ENCODE results near the gene NCOA6.
"Not testable (repeated sequence)": the region's sequence is repeated elsewhere in the genome, so short reads cannot be mapped to it uniquely, and the experiment has no call there.

The NCOA6 gene

GRCh38 chr20:34717230-34718095, 108.0 kb downstream of the NCOA6 start:
- DNase-seq, result no peak

DNA sequence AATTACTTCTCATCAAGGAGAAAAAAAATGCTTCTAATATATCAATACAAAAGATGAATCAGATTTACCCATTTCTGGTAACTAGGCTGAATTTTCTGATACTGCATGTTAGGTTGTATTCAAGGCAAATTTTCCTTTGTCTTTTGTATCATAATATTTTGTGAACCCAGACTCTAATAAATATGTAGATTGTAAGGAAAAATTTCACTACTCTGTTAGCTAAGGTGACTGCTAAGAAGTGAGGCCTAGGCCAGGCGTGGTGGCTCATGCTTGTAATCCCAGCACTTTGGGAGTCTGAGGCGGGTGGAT, 108.6 kb downstream of the NCOA6 start:
- DNase-seq, result no peak

GRCh38 chr20:34715384-34715783, 110.1 kb downstream of the NCOA6 start:
- no peak for DNase-seq

GRCh38 chr20:34713944-34714515, 111.4 kb downstream of the NCOA6 start:
- not testable (repeated sequence) for DNase-seq

DNA sequence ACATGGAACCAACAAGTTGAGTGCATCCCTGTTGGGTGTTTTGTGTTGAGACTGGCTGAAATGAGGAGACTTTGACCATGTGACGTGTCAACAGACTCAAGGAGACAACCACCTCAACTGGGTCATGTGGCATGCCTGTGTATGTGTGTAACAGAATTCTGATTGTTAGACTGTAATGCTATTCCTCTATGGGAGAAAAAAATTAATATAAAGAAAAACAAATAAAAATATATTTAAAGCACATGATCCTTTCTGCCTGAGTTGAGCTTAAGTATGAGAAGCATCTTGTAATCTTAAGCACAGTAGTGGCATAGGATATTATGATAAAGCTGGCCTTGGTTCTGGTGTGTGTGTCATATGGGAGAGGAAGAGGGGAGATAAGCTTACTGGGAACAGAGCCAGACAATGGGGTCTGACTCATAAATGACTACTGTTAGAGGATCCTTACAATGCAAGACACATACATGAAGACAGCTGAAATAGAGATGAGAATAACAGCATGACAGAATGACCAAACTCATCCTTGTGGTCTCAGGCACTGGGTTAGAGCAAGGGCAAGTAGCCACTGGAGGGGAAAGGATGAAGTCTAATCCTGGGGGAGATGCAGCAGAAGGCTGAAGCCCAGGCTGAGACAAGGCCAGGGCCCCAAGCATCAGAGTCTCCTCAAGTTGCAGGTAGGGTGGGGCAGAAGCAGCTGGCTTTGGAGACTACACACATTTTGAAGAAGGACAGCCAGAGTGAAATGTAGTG, 112.1 kb downstream of the NCOA6 start:
- no peak for DNase-seq

DNA sequence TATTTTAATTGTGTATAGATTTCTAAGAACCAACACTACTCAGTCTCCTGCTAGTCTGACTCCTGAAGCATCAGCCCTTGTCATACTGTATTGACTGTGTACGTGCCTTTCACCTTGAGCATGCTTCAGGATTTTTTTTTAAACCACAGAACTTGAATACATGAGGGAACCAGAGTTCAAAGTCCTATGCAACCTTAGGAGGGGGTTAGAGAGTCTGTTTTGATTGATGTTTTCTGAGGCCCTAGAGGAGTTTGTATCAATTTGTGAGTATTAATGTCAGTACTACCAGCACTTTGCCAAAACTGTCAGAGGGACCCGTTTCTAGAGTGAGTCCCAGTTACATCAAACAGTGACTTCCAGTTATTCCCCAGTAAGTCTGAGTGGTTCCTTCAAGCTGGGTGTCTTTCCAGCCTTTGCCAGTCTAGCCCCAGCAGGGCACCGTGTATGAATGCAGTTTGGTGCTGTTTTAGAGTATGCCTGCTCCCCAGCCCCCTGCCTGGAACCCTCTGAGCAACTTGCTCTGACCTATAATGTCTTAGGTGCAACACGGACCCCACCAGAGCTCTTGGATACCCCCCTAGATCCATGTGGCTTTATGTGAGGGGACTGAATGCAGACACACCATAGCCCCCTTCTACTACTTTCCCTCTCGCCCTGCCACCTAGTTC, 112.8 kb downstream of the NCOA6 start:
- DNase-seq, result no peak

DNA sequence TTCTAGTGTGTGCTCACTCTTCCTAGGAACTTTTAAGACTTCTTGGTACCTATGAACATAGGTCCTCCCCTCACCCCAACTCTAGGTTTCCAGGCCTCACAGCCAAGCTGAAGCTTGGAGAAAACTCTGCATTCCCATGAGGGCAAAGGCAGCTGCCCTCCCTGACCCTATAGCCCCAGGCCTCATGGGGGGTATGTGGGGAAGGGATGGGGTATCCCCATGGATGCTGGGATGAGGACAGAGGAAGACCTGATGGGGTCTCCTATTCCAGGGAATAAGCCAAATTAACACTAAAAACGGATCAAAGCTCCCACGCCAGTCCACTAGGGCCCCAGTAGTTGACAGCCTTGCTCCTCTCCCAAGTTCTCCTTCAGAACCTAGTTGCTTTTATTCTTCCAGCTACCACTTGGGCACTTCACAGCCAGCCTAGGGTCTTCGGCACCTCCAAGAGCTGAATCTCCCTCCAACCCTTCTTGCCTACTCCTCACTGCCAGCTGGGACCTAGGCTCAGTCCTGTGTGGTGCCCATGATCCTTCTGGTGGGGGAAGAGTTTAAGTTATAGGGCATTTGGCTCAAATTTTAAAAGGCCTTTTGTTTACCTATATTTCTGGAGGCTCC, 113.5 kb downstream of the NCOA6 start:
- no peak for DNase-seq

DNA sequence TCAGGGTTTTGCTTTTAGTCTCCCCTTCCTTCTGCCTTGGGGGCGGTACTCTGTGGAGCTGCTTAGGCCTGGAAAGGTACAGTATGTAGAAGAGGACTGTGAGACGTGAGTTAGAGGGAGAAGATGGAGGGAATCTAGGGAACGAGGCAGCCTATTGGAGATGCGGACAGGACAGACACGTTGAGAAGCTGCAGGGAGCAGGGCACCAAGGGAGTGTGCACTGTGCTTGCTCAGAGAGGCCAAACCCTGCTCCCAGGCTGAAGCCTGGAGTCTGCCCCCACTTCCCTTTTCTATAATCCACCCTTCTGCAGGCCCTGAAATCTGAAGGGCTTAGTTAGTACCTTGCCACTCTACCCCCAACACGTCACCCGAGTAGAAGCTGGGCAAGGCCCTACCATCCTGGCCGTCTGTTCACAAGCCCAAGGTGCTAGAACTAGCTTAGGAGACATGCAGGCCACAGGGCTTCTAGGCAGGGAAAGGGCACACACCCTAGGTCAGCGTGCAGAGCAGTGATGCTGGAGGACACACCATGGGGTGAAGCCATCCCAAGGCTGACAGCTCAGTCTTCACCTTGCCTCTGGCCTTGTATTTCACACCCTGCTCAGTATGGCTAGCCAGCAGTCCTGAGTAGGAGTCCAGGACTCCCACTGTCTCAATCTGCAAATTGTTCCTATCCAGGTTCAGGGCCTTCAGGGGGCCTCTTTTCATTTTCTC, 114.4 kb downstream of the NCOA6 start:
- DNase-seq, result no peak

DNA sequence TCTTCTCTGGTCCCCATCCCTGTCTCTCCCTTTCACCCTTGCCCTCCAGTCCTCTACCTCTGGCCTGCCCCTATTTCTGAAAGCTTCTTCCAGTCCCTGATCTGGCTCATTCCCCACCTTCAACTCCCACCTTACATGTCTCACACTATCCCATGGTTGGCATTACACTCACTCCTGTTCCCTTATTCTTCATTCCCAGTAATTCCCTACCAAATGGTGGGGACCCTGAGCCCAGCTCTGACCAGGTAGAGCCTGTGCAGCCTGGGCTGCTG, 114.9 kb downstream of the NCOA6 start:
- no peak for DNase-seq

DNA sequence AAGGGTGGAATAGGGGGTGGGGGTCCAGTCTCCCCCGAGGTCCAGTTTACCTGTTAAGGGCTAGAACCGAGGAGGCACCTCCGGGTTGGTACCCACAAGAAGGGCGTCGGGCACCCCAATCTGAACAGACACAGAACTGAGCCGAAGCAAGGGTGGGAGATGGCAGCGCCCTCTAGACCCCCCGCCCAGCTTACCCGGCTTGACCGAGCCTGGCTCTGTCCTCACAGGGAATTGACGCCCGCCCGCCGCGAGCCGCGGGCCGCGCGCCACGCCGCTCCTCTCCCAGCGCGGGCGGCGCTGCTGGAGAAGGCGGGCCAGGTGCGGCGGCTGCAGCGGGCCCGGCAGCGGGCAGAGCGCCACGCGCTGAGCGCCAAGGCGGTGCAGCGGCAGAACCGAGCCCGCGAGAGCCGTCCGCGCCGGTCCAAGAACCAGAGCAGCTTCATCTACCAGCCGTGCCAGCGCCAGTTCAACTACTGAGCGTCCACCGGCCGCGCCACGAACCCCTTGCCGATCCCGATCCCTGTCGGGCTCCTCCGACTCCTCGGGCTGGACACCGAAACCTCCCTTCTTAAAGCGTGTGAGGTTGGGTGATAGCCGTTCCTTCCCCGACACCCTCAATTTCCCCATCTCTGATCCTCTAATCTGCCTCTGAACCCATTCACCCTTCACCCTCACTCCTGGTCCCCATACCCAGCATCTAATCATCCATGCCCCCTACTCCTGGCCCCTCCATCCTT, 115.5 kb downstream of the NCOA6 start:
- DNase-seq, result no peak

DNA sequence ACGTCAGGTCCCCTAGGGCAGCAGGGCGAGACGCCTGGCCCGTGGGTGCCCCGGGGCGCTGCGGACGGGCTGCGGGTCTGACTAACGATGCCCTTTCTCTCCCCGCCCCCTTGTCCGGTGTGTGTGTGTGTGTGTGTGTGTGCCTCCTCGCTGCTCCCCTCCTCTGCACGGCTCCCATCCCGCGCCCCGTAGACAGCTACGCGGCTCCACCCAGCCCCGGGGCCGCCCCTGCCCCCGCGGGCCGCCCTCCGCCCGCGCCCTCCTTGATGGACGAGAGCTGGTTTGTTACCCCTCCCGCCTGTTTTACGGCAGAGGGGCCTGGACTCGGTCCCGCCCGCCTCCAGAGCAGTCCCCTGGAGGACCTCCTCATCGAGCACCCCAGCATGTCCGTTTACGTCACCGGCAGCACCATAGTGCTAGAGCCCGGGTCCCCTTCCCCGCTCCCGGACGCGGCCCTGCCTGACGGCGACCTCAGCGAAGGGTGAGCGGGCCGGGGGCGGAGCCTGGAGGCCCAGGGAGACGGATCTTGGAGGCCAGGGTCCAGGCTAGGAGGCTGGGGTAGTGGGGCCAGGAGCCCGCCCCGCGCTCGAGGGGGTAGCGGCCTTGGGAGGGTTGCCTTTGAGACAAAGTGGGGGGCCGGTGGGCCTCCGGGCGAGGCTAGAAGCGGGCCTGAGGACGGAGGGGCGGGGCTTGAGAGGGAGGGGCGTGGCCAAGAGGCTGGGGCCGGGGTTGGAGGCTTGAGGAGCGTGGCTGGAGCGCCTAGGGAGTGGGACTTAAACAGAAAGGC, 116.2 kb downstream of the NCOA6 start:
- DNase-seq, result peak; percentile 73

GRCh38 chr20:34708621-34709043, 116.8 kb downstream of the NCOA6 start:
- peak; percentile 48 for DNase-seq

DNA sequence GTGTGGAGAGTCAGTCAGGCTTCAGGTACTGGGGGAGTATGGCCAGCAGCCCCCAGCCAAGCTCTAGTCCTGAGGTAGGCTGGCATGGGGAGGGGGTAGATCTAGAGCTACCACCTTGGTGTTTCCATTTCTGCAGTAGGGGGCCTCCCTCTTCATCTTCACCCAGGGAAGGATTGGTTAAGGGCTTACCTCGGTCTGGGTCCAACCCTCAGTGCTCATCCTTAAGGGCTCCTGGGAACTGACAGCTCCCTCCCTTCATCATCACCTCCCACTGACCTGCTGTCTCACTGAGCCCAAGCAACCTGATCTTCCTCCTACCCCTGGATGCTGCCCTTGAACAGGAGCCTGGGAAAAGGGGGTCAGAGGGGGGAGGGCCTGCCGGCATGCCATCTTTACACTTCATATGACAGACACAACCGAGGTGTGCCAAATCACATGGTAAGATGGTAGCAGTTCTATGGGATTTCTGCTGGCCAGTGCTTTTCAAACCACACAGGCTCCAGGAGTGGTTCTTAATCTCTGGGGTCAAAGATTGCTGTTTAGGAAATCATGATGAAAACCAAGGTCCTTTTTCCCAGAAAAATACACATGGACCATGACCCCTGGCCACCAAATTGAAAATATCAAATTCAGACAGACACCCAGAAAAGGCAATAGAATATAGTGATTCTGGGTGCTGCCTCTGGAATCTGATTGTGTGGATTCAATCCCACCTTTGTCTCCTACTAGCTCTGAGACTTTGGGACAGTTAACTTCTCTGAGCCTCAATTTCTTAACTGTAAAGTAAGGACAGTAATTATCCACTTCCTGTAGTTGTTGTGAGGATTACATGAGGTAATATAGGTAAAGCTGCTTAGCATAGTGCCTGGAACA, 118.3 kb downstream of the NCOA6 start:
- DNase-seq, result no peak

DNA sequence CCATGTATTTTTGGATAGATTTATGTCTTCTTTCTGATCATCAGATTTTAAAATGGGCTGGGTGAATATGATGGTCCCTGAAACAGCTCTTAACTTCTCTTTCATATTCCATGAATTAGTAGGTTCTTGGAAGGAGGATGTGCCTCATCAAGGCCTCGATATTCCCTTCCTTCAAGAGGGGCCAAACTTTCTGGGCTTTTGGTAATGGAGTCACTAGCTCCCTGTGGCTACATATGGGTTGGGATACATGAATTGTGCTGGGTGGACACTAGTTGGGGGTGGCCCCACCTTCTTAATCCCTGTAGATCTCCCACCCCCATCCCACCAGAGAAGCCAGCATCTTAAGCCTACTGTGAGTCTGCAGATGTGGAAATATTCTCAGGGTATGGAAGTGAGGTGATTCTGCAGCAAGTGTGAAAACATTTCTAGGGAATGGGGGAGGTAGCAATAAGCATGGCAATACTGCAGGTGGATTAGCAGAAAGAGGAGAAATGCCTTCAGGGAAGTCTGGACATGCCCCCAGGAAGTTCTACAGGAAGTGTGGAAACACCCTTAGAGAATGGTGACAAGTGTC, 119.1 kb downstream of the NCOA6 start:
- no peak for DNase-seq

GRCh38 chr20:34705397-34706301, 119.8 kb downstream of the NCOA6 start:
- no peak for DNase-seq

GRCh38 chr20:34705008-34705396, 120.4 kb downstream of the NCOA6 start:
- no peak for DNase-seq

DNA sequence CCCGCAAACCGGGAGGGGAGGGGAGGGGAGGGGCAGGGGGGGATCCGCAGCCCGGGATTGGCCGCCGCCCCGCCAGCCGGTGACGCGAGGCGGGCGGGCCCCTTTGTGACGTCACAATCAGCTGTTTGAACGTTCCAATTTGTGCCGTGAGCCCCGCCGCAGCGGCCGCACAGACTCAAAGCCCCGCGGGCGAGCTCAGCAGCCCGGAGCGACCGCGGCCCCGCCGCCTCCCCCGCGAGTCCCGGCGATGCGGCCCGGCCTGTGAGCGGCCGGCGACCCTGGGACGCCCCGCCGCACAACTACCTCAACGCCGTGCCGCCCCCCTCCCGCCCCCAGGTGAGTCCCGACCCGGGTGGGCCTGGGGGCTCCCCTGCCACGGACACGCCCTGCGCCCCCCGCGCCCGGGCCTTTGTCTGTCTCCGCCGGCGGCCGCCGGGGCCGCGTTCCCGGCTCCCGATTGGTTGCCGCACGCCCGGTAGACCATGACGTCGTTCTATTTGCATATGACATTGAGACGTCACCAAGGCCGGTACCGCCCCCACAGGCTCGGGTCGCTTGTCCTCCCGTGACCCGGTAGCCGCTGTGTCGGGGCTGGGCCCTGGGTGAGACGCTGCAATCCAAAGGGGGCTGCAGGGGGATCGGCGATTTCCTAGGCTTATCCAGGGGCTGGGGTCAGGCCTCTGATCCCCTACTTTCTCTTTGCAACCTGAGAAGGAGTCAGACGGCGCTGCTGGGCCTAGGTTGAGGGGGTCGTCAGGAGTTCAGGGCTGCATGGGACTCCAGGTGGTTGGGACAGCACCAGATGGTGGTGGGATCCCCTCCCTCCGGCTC, 121.1 kb downstream of the NCOA6 start, which contains the start of gene TP53INP2:
TP53INP2 (plus strand) TSS at position 168 of the 831 bp plus-strand sequence. CDS start 4,396 bp downstream, outside the sequence.
- peak; percentile 88 for DNase-seq

Data from effector CD4-positive, alpha-beta T cell (primary cell).